ENCODE data around the gene SCAF8.

DNA sequence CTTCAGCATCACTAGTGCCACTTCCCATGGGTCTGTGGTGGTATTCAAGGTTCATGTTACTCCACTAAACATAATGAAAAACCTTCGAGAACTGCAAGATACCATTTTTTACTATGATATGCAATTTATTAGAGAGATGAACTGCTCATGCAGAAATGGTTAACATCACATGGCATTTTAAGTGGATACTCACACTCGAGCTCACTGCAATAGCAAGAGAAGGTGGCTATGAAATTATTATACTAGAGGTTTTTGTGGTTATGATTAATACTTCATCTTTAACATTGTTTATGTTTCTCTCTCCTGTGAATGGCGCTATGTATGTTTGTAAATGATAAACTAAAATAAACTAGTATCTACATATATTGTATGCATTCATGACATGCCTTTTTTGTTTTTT is 35.1 kb downstream of the SCAF8 start:
- TF ChIP-seq, protein P1, sequence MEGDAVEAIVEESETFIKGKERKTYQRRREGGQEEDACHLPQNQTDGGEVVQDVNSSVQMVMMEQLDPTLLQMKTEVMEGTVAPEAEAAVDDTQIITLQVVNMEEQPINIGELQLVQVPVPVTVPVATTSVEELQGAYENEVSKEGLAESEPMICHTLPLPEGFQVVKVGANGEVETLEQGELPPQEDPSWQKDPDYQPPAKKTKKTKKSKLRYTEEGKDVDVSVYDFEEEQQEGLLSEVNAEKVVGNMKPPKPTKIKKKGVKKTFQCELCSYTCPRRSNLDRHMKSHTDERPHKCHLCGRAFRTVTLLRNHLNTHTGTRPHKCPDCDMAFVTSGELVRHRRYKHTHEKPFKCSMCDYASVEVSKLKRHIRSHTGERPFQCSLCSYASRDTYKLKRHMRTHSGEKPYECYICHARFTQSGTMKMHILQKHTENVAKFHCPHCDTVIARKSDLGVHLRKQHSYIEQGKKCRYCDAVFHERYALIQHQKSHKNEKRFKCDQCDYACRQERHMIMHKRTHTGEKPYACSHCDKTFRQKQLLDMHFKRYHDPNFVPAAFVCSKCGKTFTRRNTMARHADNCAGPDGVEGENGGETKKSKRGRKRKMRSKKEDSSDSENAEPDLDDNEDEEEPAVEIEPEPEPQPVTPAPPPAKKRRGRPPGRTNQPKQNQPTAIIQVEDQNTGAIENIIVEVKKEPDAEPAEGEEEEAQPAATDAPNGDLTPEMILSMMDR (IDR thresholded peaks at IDR 0.05): no peak
- no peak for TF ChIP-seq EP300 (IDR thresholded peaks at IDR 0.05)

Data from ovary (tissue), 3 donors.